GM19328 (cell line): ENCODE results near the gene SDHB.

Experiments
- ATAC-seq: cut with Tn5 transposase; IDR thresholded peaks from one replicate; pipeline ENCODE4 v1.9.1; 2021; ENCODE audit warnings: mild to moderate bottlenecking, moderate library complexity; ENCODE audit not compliant: unreplicated experiment

SDHB gene

DNA sequence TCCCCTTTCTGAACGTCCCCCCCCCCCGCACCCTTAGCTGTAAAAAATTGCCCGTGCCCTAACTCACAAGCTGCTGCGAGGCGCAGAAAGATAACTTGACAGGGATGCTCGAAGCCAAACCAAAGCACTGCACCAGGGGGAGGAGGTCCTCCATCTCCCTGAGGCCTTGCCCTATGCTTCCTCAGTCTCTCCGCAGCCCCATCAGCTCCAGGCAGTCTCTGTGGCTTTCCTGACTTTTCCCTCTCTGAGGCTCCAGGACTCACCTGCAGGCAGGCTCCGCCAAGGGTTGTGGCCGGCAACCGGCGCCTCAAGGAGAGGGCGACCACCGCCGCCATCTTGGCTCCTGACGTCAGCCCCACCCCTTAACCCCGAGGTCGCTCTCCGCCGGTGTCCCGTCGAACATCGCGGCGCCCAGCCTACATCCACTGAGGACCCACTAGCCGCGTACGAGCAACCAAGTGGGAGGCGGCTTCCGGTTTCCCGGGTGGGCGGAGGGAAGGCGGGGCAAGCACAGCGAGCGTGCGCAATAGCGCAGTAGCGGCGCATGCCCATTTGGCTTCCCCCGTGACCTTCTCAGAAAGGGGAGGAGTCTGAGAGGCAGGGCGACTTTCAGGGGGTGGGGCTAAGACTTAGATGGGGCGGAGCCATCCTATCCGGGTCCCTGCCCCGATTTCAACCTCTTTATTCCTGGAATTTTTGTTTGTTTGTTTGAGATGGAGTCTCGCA lies at the start of gene SDHB:
SDHB (minus strand) TSS at position 348 of the 726 bp plus-strand sequence; CDS start at position 335, 13 bp downstream.
- ATAC-seq = peak; percentile 97

DNA sequence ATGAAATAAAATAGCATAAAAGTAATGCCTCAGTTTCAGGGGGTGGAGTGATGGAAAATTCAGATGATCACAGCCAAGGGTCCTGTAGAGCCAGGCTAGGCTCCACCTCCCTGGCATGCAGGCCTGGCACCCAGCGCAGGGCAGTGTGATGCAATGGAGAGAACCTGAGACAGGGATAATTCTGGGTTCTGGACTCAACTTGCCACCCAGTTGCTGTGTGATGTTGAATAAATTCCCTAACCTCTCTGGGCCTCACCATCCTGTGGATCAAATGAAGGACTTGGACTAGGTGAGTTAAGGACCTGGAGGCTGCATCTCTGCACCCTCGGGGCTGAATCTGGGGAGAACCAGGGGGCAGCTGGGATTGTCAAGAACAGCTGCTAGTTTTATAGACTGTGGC lies 48.4 kb upstream of the SDHB start:
- no peak for ATAC-seq

DNA sequence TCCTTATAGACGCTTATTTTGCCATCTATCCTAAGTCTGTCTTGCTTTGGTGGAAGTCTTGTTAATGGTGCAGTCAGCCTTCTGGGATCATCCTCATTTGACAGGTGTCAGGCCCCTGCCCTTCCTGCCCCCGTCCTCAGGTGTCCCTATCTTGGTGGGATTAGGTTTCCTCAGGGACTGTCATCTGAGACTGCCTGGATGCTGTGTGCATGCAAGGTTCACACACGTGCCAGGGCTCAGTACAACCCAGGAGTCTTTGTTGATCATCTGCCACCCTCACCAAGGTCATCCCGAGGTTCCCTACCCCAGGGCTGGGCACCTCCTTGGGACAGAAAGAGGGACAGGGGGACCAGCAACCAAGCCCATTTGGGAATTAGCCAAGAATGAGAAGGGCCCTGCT lies 47.4 kb upstream of the SDHB start:
- no peak for ATAC-seq

DNA sequence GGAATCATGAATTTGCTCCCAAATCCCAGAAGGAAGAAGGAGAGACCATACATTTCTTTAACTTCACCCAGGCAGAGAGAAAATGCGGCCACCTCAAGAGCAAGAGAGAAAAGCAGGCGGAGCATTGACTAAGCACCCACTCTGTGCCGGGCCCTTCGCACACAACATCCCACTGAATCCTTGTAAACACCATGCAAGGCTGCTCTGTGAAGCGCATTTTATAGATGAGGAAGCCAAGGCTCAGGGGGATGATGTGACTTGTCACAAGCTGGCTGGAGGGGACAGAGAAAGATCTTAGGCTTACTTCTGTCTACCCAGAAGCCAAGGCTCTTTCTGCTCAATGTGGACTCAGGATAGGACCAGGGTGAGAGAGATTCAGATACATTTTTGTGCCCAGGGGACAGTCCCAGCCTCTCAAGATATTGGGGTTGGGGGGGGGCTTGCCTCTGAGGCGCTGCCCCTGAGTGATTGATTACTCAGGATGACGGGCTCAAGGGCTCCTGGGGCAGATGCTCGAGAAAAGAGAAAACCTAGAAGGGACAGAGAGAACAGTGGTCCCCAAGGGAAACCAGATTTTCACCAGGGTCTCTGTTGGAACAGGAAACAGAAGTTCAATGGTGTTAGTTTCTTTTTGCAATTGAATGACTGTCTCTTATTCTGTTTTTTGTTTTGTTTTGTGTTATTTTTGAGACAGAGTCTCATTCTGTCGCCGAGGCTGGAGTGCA lies 45.9 kb upstream of the SDHB start:
- ATAC-seq = no peak

DNA sequence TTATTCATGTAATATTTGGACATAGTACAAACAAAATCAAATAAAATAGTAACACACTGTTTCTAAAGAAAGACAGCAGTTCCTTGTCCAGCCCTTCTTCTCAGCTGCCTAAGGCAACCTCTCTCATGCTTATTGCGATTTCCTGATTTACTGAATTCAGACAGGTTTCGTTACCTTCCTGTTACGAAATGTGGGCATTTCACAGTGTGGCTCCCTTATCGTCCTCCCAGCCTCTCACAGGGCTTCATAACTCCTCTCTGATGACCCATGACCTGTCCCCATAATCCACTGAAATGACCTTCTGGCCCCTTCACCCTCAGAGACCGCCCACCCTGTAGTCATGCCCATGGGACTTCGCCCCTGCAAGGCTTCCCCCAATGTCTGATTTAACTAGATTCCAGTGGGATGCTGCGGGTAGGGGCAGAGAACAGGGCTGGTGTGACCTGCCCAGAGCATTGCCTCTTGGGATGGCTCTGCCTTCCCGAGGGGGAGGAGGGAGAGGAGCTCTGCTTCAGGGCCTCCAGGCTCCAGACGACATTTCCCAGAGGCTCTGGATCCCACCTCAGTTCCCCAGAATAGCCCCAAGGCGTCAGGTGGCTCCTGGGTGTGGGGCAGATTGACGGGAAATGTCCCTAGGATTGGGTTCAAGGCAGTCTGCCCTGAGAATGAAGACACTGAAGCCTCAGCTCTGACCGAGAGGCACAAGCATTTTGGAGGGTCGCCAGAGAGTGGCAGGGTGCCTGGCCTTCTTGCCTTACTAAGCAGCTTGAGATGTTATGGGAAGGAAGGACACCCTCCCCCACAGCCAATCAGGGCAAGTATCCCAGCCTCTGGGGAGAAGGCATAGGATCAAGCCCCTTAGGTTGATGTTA lies 44.9 kb upstream of the SDHB start:
- no peak for ATAC-seq

DNA sequence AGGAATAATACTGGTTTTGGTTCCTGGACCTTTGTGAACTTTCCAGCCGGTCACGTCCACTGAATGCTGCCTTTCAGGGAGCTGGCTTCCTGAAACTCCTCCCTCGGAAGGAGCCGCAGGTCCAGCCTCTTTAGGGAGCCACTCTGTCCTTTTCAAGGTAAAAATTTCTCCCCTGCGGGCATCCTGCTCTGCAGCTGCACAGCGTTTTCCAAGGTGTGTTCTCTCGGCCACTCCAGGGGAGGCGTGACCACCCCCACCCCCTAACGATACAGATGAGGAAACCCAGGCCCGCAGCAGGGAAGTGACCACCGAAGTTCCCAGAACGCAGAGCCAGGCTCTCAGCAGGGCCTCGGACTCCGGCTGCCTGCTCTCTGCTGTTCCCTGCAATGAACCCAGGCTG lies 44.0 kb upstream of the SDHB start:
- no peak for ATAC-seq

DNA sequence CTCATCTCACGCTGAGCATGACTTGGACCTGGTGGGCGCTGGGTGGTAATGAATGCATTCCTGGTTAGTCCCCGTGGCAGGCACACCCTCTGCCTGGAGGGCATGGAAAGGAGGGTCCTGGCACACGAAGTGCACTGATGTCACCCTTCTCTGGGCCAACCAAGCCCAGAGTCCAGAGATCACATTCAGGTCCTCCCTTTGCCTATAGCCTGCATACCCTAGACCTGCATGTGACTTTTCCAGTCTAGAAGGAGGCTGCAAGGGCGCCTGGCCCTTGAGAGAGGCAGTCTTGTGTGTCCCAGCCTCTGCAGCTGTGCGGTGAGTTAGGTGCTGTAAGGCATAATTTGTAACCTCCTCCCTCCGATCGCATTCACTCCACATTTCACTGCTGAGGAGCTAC lies 43.3 kb upstream of the SDHB start:
- no peak for ATAC-seq

DNA sequence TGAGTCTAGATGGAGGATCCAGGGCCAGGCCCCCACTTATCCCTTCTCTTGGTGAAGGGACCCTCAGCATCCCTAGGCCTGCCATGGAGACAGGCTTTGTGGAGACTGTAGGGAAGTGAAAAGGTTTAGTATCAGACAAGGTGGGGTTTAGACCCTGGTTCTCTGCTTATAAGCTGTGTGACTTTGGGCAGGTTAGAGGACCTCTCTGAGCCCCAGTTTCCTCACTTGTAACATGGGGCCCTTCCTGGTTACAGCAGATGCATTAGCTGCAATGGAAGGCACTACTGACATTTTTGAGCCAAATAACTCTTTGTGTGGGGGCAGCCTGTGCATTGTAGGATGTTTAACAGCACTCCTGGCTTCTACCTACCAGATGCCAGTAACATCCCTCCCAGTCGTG lies 42.8 kb upstream of the SDHB start:
- ATAC-seq = no peak

DNA sequence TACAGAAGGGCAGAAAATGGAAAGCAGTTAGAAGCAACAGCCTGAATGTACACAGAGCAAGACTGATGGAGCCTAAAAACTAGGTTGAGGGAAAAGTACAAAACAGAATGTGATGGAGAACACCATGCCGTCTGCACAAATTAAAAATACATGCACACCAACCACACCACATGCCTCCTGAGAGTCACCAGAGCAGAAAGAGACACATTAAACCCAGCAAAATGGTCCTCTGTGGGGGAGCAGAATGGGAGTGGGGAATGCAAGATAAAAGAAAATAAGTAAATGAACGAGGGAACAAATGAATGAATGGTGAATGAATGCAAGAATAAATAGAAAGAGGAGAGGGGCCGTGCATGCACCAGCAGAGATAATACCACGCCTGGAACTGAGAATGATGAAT lies 41.3 kb upstream of the SDHB start:
- ATAC-seq = no peak

DNA sequence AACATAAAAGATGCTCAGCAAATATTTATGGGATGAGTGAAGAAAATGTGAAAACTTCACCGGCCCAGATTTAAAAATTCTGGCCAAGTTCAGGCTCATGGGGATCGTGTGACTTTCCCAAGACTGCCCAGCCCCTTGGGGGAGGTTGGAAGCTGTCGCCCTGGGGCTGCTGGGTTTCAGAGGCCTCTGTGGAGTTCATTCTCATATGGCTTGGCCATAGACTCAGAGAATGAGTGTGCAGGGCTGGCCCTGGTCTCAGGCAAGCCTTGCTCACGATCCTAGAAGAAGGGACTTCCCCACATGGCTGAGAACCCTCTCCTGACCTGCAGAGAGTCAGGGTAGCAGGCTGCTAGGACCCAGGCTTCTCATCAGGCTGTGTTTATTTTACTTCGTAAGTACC lies 40.8 kb upstream of the SDHB start:
- no peak for ATAC-seq

DNA sequence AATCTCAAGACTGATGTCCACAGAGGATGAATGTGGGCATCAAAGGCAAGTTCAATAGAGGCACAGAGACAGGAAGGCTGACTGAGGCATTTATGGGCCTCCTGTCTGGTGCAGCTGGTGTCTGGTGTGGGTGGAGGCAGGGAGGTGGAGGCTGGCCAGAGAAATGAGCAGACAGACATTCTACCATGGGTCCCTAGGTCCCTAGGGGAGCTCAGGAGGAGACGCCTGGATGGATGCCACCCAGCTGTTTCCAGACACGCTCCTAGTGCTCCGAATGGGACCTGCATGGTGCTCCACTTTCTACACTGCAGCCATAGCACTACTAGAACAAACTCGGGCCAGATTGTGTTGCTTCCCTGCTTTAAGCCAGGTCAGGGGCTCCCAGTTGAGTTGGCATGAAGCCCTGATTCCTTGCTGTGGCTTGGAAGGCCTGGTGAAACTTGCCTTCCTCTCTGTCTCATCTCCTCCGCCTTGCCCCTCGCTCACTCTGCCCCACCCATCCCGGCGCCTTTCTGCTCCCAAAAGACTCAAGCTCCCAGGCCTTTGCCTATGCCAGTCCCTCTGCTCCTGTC lies 40.1 kb upstream of the SDHB start:
- ATAC-seq = no peak

DNA sequence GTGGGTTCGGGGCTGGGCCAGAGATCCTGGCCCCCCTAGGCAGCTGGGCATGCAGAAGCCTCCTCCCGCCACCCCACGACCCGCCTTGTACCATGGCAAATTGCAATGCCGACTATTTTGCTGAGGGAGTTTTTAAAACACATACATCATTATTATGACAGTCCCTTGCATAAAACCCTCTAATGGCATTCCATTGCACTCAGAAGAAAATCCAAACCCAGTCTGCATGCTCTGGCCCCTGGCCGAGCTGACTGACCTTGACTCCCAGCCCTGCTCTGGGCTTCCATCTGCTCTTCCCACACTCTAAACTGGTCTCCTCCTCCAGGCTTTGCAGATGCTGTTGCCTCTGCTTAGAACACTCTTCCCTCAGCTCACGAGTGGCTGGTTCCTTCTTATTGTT lies 37.4 kb upstream of the SDHB start:
- no peak for ATAC-seq

DNA sequence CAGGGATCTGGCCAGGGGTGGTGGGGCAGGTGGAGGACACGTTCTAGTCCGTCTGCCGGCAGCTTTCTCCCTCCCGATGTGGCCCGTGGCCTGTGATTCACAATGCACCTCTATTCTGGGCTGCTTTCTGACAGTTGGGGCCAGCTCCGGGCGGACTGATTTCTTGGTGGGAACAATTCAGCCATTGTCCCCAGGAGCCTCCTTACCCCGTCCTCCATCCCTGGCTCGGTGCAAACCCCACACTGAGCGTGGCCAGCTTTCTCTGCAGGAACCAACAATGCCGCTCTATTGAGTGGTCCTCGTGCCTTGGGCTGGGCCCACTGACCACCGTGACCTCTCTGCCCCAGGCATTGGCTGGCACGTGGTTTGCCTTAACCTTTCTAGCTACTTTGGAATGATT lies 35.7 kb upstream of the SDHB start:
- ATAC-seq = no peak

DNA sequence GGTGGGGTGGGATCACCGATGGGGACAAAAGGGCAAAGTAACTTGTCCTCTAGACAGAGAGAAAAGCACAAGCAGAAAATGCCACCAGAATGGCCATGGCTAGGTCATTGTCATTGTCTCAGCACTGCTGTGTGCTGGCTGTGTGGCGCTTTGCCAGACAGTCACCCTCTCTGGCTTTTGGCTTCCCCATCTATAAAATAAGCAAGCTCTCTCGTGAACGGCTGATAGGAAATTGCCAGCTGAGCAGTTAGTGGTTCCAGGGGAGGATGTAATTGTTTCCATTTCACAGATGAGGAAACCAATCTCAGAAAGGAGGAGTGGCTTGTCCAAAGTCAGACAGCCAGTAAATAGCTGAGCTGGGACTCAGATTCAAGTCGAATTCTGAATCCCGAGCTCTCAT lies 32.9 kb upstream of the SDHB start:
- ATAC-seq = no peak

DNA sequence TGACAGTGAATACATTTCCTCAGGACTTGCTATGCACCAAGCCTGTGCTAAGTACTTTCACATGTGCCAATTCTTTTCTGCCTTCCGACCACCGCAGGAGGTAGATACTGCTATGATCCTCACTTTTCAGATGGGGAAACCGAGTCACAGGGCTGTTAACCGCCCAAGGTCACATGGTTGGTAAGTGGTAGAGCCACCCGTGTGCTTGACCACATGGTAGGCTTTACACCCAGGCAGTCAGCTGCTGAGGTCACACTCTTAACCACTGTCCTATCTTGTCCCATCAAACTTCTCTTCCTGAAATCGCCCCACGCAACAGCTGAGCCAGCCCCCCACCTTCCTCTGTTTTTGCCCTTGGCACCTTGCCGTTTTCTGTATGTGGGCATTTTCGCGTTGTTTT lies 31.0 kb upstream of the SDHB start:
- no peak for ATAC-seq

DNA sequence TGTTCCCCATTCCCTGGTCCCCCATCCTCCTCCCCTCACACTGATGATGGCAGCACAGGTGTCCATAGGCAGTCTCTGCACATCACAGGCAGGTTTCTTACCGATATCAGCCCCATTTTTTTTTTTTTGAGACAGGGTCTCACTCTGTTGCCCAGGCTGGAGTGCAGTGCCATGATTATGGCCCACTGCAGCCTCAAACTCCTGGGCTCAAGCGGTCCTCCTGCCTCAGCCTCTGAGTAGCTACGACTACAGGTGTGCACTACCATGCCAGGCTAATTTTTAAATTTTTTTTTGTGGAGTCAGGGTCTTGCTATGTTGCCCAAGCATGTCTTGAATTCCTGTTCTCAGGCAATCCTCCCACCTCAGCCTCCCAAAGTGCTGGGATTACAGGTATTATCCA lies 28.9 kb upstream of the SDHB start:
- no peak for ATAC-seq

DNA sequence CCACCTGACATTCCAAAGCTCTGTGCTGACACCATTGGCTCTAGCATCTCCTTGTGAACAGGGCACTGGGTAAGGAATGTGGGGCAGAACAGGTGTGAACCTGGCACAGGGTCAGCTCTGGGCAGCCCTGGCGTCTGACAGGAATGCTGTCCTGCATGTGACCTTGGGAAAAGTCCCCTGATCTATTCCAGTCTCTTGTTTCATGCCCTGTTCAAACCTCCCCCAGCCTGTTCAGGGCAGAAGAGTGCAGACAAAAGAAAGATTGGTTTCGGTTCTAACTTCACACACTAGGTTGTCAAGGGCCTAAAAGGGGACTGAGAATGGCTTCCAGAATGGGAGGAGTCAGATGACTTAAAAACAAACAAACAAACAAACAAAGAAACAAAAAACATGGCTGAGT lies 27.6 kb upstream of the SDHB start:
- ATAC-seq = no peak

DNA sequence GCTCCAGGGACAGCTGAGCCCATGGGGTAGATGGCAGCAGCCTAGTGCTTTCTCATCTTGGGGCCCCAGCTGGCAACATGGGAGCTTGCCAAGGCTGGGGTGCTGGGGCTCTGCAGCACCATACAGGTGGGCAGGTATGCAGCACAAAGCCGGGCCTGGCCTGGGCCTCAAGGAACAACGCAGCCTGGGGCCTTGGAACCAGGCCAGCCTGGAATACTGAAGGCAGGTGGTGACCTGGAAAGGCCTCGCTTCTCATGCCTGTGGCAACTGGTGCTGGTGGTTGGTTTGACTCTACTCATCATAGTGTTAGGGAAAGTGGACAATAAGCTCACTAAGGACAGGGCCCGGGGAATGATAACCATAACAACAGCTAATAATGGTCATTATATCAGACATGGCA lies 27.0 kb upstream of the SDHB start:
- ATAC-seq = no peak

DNA sequence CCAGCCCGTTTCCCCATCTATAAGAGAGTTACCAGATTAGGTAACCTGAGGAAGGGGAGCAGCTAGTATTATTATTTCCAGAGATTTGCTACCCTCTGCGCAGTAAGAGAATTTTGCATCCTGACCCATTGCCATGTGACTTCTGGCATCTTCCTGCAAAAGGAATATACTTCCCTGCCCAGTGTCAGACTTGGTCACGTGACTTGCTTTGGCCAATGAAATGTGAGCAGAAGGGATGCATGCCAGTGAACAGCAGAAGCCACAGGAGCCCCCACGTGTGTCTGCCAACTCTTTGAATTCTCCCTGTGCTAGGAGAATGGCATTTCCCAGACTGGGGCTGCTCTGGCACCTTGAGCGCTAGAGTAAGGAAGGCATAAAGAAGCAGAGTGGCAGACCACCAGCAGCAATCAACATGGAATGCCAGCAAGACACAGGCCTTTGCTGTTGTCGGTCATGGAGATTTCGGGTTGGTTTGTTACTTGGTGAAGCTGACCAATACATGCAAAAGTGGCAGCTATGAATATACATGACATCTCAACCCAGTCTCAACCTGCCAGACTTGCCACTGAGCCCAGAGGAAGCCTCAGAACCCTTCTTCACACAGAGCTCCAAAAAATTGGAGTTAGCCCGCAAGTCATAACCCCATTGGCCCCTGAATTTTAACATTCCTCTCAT lies 26.4 kb upstream of the SDHB start:
- ATAC-seq = no peak

DNA sequence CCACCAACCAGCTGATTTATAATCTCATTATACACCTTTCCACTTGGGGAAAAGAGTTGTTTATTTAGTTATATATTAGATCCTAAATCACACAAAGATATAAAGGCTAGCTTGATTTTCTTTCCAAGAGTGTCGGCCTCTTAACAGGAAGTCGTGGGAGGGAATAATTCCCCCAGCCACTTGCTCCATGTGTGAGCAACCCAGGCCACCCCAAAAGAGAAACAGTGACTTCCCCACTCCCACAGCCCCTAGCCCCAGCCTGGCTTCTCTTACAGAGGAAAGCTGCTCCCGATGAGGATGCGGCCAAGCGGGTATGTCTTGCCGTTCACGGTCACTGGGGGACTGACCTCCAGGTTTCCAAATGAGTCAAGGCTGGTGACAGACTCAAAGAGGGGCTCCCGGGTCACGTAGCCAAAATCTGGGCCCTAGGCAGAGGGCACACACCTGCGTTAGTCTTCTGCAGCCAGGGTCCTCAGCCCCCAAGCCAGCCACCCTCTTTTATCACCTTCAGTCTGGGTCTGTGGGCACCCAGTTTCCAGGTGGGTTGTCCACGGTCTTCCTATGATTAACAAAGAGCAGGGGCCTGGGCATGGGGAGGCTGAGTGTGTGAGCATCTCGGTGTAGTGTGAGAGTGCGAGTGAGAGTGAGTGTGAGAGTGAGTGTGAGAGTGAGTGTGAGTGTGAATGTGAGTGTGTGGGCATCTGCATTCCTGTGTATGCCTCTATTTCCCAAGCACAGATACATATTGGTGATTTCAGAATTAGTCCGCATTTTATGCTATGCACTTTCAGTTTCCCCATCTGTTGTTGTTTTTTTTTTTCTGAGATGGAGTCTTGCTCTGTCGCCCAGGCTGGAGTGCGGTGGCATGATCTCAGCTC lies 25.4 kb upstream of the SDHB start:
- ATAC-seq = no peak
